HG02840 (cell line): Measurements from ENCODE around the gene LIMS2.

Experiments
- ATAC-seq: cut with Tn5 transposase; IDR thresholded peaks from one replicate; pipeline ENCODE4 v1.9.1; 2021; ENCODE audit warnings: mild to moderate bottlenecking, moderate library complexity, moderate number of reproducible peaks; ENCODE audit not compliant: unreplicated experiment, low FRiP score

The LIMS2 gene, protein sequence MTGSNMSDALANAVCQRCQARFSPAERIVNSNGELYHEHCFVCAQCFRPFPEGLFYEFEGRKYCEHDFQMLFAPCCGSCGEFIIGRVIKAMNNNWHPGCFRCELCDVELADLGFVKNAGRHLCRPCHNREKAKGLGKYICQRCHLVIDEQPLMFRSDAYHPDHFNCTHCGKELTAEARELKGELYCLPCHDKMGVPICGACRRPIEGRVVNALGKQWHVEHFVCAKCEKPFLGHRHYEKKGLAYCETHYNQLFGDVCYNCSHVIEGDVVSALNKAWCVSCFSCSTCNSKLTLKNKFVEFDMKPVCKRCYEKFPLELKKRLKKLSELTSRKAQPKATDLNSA

DNA sequence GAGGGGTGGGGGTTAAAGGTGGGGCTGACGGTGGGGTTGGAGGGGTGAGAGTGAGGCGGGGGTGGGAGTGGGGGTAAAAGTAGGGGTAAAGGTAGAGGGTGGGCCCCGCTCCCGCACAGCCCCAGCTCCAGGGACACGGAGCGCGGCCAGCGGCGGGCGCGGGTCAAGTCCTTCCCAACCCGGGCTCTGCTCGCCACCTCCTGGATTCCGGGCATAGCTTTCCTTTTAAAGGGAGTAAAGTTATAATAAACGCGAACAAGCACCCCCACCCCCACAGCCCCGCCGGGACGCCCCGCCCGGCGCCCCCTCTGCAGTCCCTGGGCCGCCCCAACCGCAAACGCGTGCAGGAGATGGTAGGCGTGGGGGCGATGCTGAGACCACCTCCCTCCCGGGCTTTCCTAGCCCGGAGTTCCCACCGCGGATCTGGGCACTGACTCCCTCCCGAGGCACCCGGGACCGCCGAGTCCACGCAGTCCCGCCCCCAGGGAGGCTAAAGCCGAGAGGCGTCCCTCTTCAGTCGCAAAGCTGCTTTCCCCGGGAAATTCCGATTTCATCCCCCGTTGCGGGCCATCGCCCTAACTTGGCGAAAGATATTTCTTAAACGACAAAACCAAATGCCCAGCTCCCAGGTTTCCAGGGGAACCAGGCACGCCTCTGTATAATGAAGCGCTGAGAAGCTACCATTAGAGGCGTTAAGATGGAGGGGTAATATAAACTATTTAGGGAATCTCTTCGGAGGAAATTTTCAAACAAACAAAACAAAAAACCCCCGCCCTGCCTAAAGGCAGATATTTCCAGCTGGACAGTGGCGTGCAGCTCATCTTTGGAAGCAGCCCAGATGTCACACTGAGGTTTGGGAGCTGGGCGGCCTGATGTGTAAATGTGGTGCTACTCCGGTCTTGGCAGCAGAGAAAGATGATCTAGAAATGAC lies at the start of gene LIMS2:
Gene LIMS2, minus strand, starts transcription at position 200 of the 931 bp plus-strand sequence. CDS start 506 bp downstream, outside the sequence.
- ATAC-seq = no peak

DNA sequence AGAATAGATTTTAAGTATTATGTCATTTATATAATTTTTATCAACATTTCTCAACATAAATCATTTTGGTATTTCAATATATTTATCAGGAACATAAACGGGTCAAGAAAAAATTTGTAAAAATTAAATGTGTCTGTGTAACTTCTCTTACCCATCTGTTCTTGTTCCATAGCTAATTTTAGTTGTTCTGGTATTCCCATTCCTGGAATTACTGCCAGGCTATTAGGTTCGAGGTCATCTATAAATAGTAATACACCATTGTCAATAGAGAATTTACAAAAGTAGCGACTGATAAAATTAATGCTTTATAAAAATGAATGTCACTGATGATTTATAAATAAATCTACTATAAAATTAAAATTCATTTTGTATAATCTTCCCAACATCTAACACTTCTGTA lies 47.5 kb upstream of the LIMS2 start:
- ATAC-seq = no peak

DNA sequence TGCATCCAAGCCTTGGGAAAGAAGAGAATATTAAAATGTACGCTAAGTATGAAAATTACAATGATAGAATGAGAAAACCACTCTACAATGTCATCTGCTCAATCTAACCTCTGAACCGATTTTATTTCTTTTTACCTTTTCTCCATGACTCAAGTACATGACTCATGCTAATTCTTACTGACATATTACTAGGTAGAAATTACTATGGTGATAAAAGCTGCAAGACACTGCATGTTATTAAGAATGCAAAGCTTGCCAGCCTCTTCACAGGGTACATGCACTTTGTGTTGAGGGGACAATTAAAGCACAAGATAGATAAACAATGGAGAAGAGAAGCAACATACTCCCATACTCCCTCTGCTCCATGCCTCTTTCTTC lies 46.6 kb upstream of the LIMS2 start:
- ATAC-seq = no peak

DNA sequence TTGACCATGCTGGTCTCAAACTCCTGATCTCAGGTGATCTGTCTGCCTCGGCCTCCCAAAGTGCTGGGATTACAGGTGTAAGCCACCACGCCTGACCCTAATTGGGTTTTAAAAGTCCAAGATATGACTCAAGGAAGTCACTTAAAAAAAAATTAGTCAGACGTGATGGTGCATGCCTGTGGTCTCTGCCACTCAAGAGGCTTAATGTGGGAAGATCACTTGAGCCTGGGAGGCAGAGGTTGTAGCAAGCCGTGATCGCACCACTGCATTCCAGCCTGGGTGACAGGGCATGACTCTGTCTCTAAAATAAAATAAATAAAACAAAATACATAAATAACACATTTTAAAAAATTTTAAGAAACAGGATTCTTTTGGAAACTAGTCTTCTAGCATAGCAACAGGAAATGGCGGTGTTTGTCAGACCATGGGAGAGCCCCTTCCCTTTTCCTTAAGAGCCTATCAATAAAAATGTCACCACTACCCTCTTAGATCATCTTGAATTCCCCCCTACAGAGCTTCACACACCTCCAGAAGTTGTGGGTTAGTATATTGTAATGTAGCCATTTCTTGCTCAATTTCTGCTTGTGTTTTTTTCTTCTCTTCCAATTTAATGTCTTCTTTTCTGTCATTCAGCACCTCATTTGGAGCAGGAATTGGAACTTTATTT lies 46.1 kb upstream of the LIMS2 start:
- ATAC-seq = no peak

DNA sequence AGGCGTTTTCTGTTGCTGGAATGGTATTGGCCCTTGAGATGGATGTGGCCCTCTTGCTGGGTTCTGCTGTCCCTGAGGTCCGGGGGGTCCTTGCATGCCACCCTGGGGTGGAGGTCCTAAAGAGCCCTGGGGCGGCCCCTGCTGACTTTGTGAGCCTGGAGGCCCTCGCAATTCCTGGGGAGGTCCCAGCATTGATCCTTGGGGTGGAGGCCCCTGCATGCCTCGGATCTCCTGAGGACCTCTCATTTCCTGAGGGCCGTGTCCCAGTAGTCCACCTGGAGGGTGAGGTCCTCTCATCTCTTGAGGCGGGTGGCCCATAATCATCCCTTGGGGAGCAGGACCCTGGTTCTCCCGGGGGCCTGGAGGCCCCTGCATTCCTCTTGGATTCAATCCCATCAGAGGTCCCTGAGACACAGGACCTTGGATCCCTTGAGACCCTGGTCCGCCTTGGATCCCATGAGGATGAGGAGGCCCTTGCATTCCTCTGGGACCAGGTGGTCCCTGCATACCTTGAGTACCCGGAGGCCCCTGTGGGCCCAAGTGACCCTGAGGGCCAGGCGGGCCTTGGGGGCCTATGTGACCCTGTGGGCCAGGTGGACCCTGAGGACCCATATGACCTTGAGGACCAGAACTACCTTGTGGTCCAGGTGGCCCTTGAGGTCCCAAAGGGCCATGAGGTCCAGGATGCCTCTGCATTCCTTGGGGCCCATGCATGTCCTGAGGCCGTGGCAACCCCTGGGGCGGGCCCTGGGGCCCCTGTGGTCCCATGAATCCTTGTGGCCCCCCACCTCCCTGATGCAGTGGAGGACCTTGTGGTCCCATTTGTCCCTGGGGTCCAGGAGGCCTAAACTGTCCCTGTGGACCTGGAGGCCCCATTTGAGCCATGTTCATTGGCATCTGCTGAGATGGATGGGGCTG lies 44.2 kb upstream of the LIMS2 start:
- ATAC-seq = no peak

DNA sequence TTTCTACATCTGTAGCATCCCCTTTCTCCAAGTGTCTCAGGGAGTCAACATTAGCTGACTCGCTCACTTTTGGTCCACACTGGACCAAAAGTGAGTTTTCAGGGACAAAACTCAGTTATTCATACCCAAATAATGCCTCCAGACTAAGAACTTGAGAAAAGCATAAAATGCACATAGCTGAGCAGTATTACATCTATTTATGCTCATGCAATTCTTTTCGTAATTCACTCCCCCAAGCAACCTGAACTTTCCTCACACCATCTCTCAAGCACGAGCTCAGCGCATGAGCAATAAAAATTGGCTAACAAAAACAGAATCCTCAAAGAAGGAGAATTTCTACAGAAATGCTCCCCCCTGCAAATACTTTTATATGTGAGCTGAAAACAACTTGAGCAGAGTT lies 42.9 kb upstream of the LIMS2 start:
- ATAC-seq = no peak

DNA sequence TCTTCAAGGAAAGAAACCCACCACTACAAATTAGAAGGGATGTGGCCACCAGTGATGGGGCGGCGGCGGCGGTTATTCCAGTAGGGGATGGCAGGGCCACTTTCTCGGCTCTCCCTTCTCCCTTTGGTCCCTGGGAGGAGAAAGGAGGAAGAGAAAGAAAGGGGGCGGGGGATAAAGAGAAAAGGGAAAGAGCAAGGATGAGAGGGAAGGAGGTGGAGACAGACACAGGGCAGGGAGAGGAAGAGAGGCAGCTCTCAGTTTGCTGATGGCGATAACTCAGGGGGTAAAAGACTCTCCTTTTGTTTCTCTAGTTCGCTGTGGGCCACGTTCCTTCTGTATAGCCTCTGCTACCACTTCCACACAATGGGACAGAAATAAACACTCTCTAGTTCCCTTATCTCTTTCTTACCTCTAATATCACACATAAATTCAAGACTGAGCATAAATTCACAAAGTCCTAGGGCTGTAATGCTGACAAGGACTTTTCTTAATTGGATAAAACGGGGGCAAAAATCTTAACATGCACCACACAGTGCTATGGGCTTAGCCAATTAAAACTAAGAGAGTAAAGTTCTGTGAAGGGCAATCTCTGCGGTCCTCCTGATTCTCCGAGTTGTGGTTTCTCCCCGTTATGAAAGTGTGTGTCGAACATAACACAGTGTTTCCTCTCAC lies 40.6 kb upstream of the LIMS2 start:
- no peak for ATAC-seq

DNA sequence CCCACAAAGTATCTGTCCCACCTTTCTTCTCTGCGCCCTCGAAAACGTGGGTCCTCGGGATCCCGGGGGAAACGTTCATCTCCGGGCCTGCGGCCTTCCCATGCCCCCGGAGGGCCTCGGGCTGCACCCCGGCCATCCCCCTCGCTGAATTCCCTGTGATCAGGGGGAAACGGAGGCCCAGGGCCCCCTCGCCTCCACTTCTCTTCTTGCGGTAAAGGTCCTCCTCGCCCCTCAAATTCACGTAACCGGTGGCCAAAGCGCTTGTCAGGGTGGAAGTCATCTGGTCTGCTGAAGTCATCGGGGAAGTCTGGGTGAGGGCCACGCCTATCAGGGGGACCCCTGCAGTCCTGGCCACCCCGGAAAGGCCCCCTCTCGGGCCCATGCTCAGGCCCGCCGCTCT lies 38.2 kb upstream of the LIMS2 start:
- no peak for ATAC-seq

DNA sequence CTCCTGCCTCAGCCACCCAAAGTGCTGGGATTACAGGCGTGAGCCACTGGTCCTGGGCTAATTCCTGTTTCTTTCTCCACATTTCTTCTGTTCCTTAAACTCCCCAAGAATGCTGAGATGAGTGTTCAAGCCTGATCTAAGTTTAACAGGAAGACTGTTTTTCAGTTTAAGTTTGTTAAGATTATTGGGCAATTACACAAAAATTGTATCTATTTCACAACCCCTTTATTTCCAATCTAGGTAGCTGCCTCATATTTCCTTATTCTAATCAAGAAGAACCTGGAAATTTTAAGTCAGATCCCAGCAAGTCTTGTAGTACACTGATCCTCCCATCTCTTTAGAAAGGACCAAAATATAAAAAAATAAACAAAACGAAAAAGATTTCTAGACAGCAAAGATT lies 37.7 kb upstream of the LIMS2 start:
- ATAC-seq = no peak

DNA sequence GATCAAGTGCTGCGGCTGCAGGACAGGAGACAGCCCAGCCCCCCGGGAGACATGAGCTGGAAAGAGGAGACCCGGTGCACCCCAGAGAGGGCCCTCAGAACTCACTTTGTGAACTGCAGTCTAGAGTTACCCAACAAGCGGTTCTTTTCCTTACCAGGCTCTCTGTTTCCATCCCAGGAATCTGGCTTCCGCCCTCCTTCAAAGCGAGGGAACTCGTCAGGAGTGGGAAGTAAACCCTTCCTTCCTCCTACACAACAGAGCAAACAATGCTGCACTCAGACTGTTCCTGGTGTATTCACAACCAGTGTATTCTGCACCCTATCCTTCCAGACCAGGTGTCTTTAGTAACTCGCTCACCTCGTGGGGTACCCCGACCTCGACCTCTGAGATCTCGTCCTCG lies 34.0 kb upstream of the LIMS2 start:
- ATAC-seq = no peak

DNA sequence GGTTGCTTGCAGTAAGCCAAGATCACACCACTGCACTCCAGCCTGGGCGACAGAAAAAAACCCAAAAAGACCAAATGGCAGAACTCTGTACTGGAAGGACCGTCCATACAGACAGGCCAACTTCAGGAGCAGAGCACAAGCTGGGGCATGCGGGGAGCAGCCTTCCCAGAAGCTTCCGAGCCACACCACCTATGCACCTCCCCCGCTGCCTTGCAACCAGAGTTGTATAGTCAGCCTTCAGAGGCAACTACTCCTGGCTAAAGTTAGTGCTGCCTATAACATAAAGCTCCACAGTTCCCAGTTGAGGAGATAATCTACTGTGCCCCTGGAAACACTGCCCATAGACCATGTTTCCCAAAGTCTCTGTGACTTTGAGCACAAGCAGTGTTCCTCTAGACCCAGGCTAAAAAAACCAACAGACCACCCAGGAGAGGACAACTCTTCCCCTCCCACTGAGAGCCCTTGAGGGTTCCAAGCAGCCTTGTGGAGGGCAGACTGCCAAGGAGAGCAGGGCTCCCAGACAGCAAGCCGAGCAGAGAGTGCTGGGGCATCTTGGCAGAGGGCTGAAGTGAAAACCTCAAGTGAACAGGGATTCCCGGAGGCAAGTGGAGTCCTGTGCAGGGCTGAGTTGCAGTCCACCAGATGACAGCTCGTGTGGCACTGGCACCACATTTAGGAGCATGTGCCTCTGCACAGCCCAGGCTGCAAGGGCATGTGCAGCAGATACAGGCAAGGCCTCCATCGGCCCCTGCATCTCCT lies 32.7 kb upstream of the LIMS2 start:
- no peak for ATAC-seq

DNA sequence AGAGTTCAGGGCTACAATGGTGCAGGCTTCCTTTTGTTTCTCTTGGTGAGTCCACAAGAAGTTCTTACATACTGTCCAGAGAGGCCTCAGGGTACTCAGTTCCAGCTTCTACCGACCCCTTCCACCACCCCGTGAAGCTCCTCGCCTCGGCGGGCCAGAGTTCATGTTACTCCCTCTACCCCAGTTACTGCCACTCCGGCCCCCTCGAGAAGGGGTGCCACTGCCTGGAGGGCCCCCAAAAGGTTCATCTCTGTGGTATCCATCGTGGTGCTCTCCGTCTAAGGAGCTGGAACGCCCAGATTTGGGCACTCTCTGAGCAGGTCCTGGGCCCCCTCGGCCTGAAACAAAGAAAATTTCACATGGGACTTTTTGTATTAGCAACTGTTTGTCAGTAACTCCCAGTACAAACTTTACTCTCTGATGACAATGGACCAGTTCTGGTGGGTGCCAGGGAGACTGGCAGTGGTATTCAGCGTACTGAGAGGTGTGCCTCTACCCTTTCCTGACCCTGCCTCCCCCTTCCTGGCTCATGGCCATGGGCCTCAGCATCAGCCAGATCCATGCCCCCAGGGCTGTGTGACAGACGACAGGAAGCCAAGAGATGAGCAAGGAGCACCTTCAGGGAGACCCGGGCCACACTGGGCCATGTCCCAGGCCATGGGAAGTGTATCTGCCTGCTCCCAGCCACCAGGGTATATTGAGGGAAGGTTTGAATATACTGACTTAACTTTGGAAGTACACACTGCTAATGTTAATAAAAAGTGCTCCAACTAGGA lies 31.1 kb upstream of the LIMS2 start:
- no peak for ATAC-seq

DNA sequence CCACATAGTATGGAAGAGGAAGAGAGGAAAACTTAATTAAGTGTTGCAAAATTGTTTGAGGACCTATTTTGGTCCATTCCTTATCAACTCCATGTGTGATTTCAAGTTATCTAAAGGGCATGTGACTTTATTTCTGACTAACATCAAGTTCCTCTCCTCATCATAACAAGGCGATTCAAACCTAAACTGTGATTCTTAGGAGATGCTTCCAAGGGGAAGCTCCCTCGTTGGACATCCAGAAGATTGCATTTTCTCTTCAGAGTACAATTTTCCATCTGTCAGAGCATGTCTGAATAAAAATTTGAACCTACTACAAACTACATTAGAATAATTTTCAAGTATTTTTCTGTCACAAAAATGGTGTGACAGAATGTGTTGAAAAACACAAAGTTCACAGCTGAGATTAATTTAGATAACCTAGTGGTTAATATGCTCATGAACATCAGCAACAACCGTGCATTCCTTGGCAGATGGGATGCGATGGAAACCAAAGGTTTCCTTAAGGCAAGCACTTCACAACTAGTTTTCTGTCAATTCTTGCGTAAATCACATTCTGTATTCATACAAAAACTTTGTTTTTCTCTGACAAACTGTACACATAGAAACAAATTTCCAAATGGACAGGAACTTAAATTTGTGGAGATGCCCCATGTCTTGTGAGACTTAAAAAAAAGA lies 30.2 kb upstream of the LIMS2 start:
- no peak for ATAC-seq

DNA sequence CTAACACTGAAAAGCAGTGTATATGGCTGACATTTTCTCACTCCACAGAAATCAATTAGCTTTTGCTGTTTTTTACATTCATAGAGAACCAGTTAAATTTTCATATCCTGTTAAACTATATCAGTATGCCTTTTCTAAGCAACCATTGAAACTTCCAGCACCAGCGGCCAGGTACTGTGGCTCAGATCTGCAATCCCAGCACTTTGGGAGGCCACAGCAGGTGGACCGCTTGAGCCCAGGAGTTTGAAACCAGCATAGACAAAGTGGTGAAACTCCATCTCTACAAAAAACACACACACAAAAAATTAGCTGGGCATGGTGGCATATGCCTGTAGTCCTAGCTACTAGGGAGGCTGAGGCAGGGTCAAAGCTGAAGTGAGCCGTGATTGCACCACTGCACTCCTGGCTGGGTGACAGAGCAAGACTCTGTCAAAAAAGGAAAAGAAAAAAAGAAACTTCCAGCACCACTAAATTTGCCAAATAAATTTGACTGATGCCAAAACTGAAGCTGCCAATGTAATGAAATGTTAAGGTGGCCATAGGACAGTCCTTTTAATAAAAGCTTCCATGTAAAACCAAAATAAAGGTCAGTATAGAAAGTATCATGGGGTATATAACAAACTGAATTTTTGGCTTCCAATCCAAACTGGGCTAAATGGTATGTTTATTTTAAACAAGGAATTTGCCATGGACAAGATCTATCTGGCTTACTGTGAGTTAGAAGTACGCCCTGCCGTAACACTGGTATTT lies 29.5 kb upstream of the LIMS2 start:
- no peak for ATAC-seq

DNA sequence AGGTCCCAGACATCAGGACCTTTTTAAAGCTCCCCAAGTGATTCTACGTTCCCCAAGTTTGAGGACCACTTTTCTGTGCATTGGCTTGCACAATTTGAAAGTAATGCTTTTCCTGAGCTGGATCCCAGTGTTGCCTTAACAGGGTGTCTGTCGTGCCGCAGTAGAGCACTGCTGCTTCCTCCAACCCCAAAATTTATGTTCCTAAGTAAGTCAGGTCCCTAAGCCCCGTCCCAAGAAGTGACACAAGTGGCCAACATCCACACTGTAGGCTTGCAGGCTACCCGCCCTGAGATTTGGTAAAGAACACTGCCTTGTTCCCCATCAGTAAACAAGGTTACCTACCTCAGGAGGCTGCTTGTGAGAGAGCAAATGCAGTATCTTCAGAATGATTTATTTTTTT lies 28.0 kb upstream of the LIMS2 start:
- no peak for ATAC-seq

DNA sequence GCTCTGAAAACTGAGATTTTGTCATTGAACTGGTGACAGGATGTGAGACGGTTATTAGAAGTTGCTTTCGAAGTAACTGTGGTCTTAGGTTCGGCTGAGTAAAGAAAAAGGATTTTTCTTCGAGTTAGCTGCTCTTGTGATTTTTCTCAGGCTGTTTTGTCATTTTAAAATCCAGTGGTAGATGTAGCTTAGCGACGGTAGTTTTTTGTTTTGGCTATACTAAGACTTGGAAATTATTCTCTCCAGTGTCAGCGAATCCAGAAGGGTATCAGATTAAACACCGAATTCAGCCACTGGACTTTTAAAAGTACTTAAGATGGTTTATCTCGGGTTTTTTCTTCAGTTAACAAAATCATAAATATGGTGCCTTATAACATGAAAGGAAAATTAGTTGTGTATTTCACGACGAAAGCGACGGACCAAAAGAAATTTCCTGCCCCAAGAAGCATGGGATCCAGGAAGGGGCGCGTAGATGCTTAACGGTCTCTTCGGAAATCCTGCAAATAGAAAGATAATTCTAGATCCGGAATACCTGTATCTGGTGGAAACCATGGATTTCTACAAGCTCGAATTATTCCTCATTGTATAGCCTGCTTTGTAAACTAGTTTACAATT lies 27.2 kb upstream of the LIMS2 start:
- no peak for ATAC-seq
